Esophagus muscularis mucosa (tissue), 4 donors: ENCODE data around the gene FHL2.

Experiments used
- EP300 ChIP-seq: sonication (generic); formaldehyde crosslinking; IDR thresholded peaks from one replicate; pipeline ENCODE4 v1.6.1; 2017; ENCODE audit warnings: antibody characterized with exemption
- POLR2A ChIP-seq: fragments of 450-650 bp; IDR thresholded peaks from one replicate; pipeline ENCODE4 v1.6.1; 2017; ENCODE audit warnings: antibody characterized with exemption, moderate library complexity, mild to moderate bottlenecking, low read depth
- POLR2AphosphoS5 ChIP-seq, 2 donors: sonication (generic); formaldehyde crosslinking; IDR thresholded peaks; one replicate each; pipeline ENCODE4 v1.6.1; 2017; ENCODE audit warnings: antibody characterized with exemption in 2 of 2
- TF ChIP-seq, protein P1 (sequence below), 3 experiments: fragments of 200-600 bp in 2 of 3; fragments of 450-650 bp in 1 of 3; sonication (generic) in 2 of 3; IDR thresholded peaks; one replicate each; pipeline ENCODE4 v1.5.1; 2017 to 2019; ENCODE audit warnings: antibody characterized with exemption in 3 of 3, mild to moderate bottlenecking in 2 of 3, moderate library complexity in 1 of 3

DNA sequence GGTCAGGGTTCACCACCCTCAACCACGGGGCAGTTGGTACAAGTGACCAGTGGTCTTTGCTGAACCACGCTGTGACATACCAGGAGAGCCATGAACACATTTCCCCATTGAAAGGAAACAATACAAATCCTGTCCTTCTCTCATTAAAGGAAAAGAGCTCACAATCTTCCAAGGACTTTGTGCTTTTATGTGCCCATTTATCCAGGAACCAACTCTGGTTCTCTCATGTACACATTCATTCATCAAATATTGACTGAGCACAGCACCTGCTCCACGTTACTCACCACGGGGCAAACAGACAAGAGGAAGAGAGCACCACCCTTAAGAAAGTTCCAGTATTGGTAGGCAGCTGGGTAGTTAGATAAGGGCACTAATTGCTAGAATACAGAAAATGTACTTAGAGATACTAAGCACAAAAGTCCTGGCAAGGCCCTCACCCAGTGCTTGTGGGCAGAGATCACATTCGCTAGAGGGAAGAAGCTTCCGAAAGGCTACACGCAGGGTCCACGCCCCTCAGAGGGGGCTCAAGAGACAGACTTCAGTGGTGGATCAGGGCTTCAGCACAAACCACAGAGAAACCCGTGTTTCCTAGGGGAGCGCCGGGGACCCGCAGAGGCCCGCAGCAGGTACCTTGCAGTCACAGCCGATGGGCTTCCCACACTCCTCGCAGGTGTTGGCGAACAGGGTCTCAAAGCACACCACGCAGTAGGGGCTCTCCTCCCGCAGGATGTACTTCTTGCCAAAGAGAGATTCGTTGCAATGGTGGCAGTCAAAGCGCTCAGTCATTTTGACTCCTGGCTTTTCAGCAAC, 12.9 kb downstream of the FHL2 start:
- TF ChIP-seq, protein P1, sequence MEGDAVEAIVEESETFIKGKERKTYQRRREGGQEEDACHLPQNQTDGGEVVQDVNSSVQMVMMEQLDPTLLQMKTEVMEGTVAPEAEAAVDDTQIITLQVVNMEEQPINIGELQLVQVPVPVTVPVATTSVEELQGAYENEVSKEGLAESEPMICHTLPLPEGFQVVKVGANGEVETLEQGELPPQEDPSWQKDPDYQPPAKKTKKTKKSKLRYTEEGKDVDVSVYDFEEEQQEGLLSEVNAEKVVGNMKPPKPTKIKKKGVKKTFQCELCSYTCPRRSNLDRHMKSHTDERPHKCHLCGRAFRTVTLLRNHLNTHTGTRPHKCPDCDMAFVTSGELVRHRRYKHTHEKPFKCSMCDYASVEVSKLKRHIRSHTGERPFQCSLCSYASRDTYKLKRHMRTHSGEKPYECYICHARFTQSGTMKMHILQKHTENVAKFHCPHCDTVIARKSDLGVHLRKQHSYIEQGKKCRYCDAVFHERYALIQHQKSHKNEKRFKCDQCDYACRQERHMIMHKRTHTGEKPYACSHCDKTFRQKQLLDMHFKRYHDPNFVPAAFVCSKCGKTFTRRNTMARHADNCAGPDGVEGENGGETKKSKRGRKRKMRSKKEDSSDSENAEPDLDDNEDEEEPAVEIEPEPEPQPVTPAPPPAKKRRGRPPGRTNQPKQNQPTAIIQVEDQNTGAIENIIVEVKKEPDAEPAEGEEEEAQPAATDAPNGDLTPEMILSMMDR (IDR thresholded peaks at IDR 0.05) = no peak
- TF ChIP-seq POLR2A = no peak
- no peak for TF ChIP-seq POLR2AphosphoS5 (IDR thresholded peaks at IDR 0.05)
- no peak for TF ChIP-seq EP300
